ENCODE measurements around the gene PACRG.

The PACRG gene

GRCh38 chr6:163328411-163328810, 600.6 kb downstream of the PACRG start:
- POLR2A ChIA-PET (ENCODE audit: low non-redundant PET), result no interaction called here
- DNase-seq (ENCODE audit: low spot score), result no peak
- CTCF ChIA-PET, result no interaction called here
- H3K27ac ChIP-seq, result no peak overlapping the region
- TF ChIP-seq CTCF (conservative IDR thresholded peaks at IDR 0.05; ENCODE audit: low read depth), result no peak

- CTCF ChIA-PET, result no interaction called here
- no peak for DNase-seq (ENCODE audit: low spot score)
Measured at GRCh38 chr6:163329991-163330390, 602.2 kb downstream of the PACRG start.

GRCh38 chr6:163331245-163331644, 603.5 kb downstream of the PACRG start:
- TF ChIP-seq CTCF (conservative IDR thresholded peaks at IDR 0.05; ENCODE audit: low read depth), result no peak
- ChIA-PET CTCF (interaction anchor here (0.7 kb wide), 1 partner anchor 156 kb away, joined by 3 read pairs; no protein-coding TSS in a partner anchor), POLR2A (ENCODE audit: low non-redundant PET) (no interaction called here)
- H3K27ac ChIP-seq, result no peak overlapping the region
- DNase-seq (ENCODE audit: low spot score), result no peak

More at GRCh38 chr6:163329991-163330390, 602.2 kb downstream of the PACRG start:
- no peak overlapping the region for H3K27ac ChIP-seq
- POLR2A ChIA-PET (ENCODE audit: low non-redundant PET), result no interaction called here
- no peak for TF ChIP-seq CTCF (conservative IDR thresholded peaks at IDR 0.05; ENCODE audit: low read depth)

- H3K27ac ChIP-seq, result no peak overlapping the region
- no peak for DNase-seq (ENCODE audit: low spot score)
- ChIA-PET CTCF (interaction anchor here (0.5 kb wide), 1 partner anchor 200 kb away, joined by 3 read pairs; no protein-coding TSS in a partner anchor), POLR2A (ENCODE audit: low non-redundant PET) (no interaction called here)
- TF ChIP-seq CTCF (conservative IDR thresholded peaks at IDR 0.05; ENCODE audit: low read depth), result no peak
Measured at GRCh38 chr6:163332575-163332974, 604.8 kb downstream of the PACRG start.

GRCh38 chr6:163333038-163333437, 605.3 kb downstream of the PACRG start:
- DNase-seq (ENCODE audit: low spot score), result no peak
- no peak for TF ChIP-seq CTCF (conservative IDR thresholded peaks at IDR 0.05; ENCODE audit: low read depth)
- POLR2A ChIA-PET (ENCODE audit: low non-redundant PET), result no interaction called here

GRCh38 chr6:163333701-163334663, 606.2 kb downstream of the PACRG start:
- POLR2A ChIA-PET (ENCODE audit: low non-redundant PET), result no interaction called here
- TF ChIP-seq CTCF (conservative IDR thresholded peaks at IDR 0.05; ENCODE audit: low read depth), result no peak
- CTCF ChIA-PET, result interaction anchor here (0.5 to 0.6 kb wide), 2 partner anchors 18 to 346 kb away, joined by 3 to 4 read pairs; no protein-coding TSS in a partner anchor
- no peak overlapping the region for H3K27ac ChIP-seq
- no peak for DNase-seq (ENCODE audit: low spot score)

More at GRCh38 chr6:163333038-163333437, 605.3 kb downstream of the PACRG start:
- CTCF ChIA-PET, result no interaction called here
- no peak overlapping the region for H3K27ac ChIP-seq

Measured in RWPE1 (cell line).